GM12891 (cell line): ENCODE results near the gene HHAT.
A peak's percentile ranks its signal among the peaks of the same experiment; 100 is the strongest.

ENCODE experiments used
- DNase-seq: peaks from one replicate; pipeline ENCODE4 v3.0.0; 2011; ENCODE audit warnings: low spot score; ENCODE audit not compliant: insufficient read length
- FAIRE-seq: peaks from 2 replicates; lab custom pipeline; 2011; peaks lifted over from hg19 to GRCh38; lab: Jason Lieb, UNC
- PAX5 ChIP-seq: IDR thresholded peaks from 2 replicates; pipeline ENCODE4 v1.6.1; 2011; ENCODE audit warnings: low read length, moderate library complexity, mild to moderate bottlenecking; ENCODE audit not compliant: insufficient read depth, severe bottlenecking
- POLR2A ChIP-seq: IDR thresholded peaks from 2 replicates; pipeline ENCODE4 v1.6.1; 2011; ENCODE audit warnings: low read depth, low read length, control low read depth
- POLR2AphosphoS5 ChIP-seq: IDR thresholded peaks from 2 replicates; pipeline ENCODE4 v1.6.1; 2011; ENCODE audit warnings: low read depth, low read length, control low read depth
- POU2F2 ChIP-seq: IDR thresholded peaks from 2 replicates; pipeline ENCODE4 v1.6.1; 2011; ENCODE audit warnings: low read depth, mild to moderate bottlenecking, control low read depth, low read length, moderate library complexity
- SPI1 ChIP-seq: IDR thresholded peaks from 2 replicates; pipeline ENCODE4 v1.6.1; 2011; ENCODE audit warnings: low read depth, low read length, control low read depth
- TAF1 ChIP-seq: IDR thresholded peaks from 2 replicates; pipeline ENCODE4 v1.6.1; 2011; ENCODE audit warnings: low read depth, low read length, control low read depth

HHAT gene

DNA sequence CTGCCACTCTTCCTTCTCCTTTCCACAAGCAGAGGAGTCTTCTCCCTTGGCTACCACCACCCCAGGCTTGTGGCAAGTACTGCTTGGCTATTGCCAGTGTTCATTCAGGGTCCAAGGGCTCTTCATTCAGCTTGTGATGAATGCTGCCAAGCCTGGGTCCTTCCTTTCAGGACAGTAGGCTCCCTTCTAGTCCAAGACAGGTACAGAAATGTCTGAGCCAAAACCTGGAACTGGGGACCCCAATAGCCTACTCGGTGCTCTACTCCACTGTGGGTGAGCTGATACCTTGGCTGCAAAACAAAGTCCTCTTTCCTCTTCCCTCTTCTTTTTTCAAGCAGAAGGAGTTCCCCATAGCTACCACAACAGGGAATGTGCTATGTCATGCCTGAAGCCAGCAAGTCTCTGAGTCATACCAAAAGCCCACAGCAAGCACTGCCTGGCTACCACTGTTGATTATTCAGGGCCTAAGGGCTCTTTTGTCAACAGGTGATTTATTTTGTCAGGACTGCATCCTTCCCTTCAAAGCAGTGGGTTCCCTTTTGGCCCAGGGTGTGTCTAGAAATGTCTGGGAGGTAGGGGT is 268.9 kb downstream of the HHAT start:
- no peak for TF ChIP-seq POU2F2
- TF ChIP-seq PAX5 = no peak
- no peak for TF ChIP-seq TAF1
- TF ChIP-seq SPI1 = no peak
- TF ChIP-seq POLR2AphosphoS5 = no peak
- TF ChIP-seq POLR2A = no peak
- DNase-seq = no peak
- no peak for FAIRE-seq

GRCh38 chr1:210598135-210598652 is 269.5 kb downstream of the HHAT start:
- no peak for FAIRE-seq
- TF ChIP-seq SPI1 (no peak), TAF1 (no peak), PAX5 (no peak), POU2F2 (no peak), POLR2A (no peak), POLR2AphosphoS5 (no peak)
- DNase-seq = no peak

- TF ChIP-seq PAX5 (no peak), POLR2A (no peak), TAF1 (no peak), POU2F2 (no peak), POLR2AphosphoS5 (no peak), SPI1 (no peak)
- FAIRE-seq = no peak
- no peak for DNase-seq
Observed at GRCh38 chr1:210600421-210601159, 271.9 kb downstream of the HHAT start.

- no peak for FAIRE-seq
- no peak for DNase-seq
- TF ChIP-seq POU2F2 (no peak), POLR2AphosphoS5 (no peak), POLR2A (no peak), TAF1 (no peak), PAX5 (no peak), SPI1 (no peak)
Observed at GRCh38 chr1:210603123-210603522, 274.4 kb downstream of the HHAT start.

DNA sequence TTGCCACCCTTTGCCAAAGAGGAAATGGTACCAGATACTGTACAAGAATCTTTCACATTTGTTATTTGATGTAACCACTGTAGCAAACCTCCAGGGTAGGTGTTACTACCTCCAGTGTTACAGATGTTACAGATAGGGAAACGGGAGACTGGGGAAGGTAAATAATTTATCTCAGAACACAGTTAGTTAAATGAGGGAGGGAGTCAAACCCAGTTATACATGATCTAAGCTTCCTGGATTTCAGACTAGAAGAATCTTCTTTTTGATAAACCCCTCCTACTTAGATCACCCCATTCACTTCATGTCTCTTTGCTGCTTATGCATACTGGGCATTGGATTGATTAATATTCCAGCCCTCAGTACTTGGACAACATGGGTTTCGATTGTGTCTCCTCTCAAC is 276.4 kb downstream of the HHAT start:
- TF ChIP-seq POU2F2 (no peak), POLR2AphosphoS5 (no peak), SPI1 (no peak), POLR2A (no peak), TAF1 (no peak), PAX5 (no peak)
- FAIRE-seq (no peak), DNase-seq (no peak)

DNA sequence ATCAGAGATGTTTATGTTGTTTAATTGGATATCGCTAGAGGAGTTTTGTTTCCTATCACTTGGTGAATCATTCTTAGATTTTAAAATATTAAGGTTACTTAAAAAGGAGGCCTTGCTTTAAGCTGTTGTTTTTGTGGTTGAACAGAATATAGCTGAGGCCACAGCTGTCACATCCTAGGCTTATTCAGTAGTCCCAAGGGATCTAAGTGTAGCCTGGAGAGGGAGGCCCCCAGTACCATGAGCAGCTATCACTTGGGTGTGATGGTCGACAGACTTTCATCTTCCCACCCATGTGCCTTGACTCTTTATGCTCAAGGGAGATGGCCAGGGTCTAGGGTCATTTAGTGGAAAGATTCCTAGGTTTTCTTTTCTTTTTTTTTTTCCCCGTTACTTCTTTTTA is 278.7 kb downstream of the HHAT start:
- no peak for TF ChIP-seq POLR2AphosphoS5
- TF ChIP-seq PAX5 = no peak
- TF ChIP-seq SPI1 = no peak
- no peak for TF ChIP-seq POU2F2
- TF ChIP-seq TAF1 = no peak
- TF ChIP-seq POLR2A = no peak
- DNase-seq (no peak), FAIRE-seq (no peak)

GRCh38 chr1:210608767-210609166 is 280.1 kb downstream of the HHAT start:
- TF ChIP-seq TAF1 = no peak
- TF ChIP-seq POU2F2 = no peak
- no peak for TF ChIP-seq PAX5
- peak; percentile 64 for TF ChIP-seq SPI1
- TF ChIP-seq POLR2AphosphoS5 = no peak
- TF ChIP-seq POLR2A = no peak
- DNase-seq (no peak), FAIRE-seq (no peak)

DNA sequence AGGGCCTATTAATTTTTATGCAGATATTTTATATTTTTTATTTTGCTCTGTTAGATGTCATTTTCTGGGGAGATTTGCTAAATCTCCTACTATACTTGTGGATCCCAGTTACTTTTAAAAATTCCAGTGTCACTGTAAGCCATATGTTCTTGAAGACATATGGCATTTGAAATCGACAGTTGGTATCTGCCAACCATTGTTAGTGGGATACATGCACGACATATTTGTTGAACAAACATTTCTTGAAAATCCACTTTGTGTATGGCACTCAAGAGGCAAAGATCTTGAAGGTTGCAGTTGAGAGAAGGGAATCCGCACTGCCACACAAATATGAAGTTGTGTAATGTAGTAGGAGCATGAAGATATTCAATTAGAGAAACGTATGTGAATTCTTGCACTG is 287.7 kb downstream of the HHAT start:
- no peak for TF ChIP-seq SPI1
- TF ChIP-seq POLR2AphosphoS5 = no peak
- no peak for TF ChIP-seq POLR2A
- TF ChIP-seq TAF1 = no peak
- TF ChIP-seq PAX5 = no peak
- TF ChIP-seq POU2F2 = no peak
- no peak for FAIRE-seq
- no peak for DNase-seq

DNA sequence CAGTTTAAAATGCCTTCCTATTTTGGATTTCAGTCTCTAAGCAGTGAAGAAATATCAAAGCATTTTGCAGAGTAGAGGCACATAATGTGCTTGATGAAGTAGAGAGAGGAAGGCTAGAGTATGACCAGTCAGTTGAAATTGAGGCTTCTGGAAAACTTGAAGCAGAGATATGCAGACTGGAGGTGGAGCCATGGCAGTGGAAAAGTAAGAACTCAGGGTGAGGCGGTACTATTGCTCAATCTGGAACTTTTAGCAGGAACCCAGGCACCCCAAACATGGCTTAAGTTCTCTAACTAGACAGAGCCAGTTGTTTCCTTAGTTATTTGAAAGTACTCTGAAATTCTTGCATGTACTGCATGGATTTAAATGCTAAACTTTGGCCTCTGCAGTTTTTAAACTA is 288.6 kb downstream of the HHAT start:
- FAIRE-seq (no peak), DNase-seq (no peak)
- TF ChIP-seq SPI1 (no peak), POLR2A (no peak), POLR2AphosphoS5 (no peak), PAX5 (no peak)

DNA sequence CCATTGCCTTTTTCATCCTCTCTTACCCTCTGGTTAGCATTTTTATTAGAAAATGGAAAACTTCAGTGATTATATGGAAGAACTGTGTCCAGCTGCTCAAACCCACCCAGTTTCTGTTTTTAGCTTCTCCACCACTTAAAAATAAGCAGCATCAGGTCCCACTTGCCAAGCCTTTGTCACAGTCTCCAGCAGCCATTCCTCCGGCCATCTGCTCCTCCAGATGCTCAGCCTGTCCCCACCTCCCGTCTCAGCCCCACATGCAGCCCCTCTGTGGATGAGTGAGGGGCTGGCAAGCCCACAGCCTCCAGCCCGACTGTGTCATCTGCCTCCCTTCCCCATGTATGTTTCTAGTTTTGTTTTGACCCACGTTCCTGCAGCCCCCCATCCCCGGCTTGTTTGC is 289.7 kb downstream of the HHAT start:
- no peak for FAIRE-seq
- no peak for DNase-seq
- TF ChIP-seq TAF1 (no peak), POU2F2 (no peak), POLR2AphosphoS5 (no peak), PAX5 (no peak), POLR2A (no peak), SPI1 (no peak)

DNA sequence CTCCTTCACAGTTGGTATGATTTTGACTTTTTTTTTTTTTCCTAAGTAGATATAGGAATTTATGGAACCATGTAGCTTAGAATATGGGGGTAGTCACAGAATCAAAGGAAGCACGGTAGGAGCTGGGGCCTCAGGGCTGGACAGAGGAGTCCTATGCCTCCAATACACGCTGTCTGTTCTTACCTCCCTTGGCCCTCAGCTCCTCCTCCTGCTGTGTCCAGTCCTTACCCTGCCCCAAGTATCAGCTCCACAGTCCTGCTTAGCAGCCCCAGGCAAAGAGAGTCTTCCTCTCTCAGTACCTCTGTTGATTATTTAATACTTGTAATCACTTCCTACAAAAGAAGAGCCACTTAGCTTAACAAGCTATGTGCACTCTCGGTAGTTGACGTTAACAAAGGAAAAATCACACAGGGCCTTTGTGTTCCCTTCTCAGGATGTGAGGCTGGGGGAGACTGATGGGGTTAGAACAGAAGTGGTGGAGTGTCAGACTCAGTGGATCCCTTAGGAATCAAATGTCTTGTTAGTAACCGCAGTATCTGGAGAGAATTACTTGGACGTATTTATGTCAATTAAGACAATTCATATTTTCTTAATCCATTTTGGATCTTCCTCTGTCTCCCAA is 292.3 kb downstream of the HHAT start:
- FAIRE-seq (no peak), DNase-seq (no peak)
- TF ChIP-seq SPI1 (no peak), TAF1 (no peak), PAX5 (no peak), POLR2A (no peak), POU2F2 (no peak), POLR2AphosphoS5 (no peak)

- no peak for TF ChIP-seq PAX5
- no peak for DNase-seq
- no peak for FAIRE-seq
Observed at GRCh38 chr1:210621712-210622111, 293.0 kb downstream of the HHAT start.
